Brain pericyte (primary cell): ENCODE measurements around the gene DPM3.
A peak's percentile ranks its signal among the peaks of the same experiment; 100 is the strongest.
"Not testable (repeated sequence)": the region's sequence is repeated elsewhere in the genome, so short reads cannot be mapped to it uniquely, and the experiment has no call there.

Experiments used
- DNase-seq: peaks from one replicate; pipeline ENCODE4 v3.0.0-alpha.2; 2012; ENCODE audit warnings: low read depth, low spot score

The DPM3 gene

DNA sequence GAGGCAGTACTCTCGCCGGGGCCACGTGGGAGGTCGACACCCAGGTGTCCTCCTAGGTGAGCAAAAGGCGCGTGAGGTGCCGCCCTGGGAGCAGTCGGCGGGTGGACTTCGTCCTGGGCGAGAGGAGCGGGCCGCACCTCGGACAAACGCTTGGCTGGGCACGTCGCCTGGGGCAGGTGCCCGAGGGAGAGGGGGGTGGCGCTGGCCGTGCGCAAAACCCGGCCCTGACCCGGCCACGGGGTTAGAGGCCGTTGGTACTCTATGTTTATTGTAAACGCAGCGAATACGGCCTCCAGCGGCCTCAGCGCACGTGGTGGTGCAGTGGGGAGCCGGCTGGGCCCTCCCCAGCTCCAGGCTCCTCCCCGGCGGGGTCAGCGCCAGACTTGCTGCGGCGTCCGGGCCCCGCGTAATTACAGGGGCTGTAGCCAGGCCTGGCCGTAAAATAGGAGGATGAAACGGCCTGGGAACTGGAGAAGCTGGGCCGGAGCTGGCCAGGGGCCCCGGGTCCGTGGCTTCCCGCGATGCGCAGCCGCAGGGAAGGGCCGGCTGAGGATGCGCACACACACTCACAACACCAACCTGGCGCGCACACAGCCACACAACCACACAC, 14.3 kb downstream of the DPM3 start:
- DNase-seq, result peak; percentile 15

DNA sequence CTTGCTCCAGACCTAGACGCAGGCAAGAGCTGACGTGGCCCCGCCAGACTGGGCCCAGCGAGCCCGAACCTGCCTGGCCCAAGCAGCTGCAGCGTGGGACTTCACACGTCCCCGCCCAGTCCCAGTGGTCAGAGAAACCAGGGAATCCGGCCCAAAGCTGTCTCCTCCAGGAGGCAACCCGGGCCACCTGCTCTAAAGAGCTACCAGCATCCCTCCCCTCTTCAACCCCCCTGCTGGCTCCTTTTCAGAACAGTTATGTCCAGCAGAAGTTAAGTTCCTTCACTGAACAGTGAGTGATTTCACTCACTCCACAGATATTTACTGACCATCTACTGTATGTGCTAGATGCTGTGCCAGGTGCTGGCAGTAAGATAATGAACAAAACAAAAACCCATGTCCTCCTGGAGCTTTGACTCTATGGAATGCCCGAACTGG, 14.8 kb downstream of the DPM3 start:
- no peak for DNase-seq

DNA sequence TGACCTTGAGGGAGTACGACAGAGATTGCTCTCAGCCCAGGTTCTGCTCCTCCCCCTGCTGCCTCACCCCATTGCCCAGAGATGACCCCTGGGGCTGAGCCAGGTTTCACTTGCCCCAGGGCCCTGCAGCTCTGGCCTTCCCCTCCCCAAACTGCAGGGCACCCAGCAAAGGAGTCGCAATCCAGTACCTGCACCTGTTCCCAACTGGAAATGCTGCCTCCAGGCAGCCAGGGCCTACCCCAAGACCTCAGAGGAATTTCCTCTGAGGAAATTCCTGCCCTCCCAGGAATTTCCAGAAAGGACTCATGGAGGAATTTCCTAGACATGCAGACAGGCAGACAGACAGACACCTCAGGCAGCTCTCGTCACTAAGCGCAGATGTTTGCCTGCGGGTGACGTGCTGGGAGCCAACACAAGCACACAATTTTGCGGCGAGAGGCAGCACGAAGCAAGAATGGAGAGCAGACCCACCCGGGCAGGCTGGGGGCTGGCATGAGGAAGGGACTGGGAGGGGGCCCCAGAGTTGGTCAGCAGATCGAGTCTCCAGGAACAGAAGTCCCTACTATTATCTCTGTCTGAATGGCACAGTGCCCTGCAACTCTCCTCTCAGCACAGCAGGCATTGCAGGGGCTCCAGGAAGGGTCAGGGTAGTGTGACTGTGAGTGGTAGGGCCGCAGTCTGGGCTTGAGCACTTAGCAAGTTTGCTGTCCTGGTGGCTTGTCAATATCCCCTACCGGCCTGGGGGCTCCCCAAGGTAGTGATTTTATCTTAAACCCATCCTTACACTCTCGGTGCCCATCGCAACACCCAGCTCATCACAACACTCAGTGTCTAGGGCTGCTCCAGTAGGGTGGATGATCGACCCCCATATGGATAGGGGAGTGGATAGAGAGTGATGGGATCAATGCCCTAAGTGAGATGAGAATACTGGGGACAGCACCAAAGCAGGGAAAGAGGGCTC, 15.5 kb downstream of the DPM3 start:
- no peak for DNase-seq

DNA sequence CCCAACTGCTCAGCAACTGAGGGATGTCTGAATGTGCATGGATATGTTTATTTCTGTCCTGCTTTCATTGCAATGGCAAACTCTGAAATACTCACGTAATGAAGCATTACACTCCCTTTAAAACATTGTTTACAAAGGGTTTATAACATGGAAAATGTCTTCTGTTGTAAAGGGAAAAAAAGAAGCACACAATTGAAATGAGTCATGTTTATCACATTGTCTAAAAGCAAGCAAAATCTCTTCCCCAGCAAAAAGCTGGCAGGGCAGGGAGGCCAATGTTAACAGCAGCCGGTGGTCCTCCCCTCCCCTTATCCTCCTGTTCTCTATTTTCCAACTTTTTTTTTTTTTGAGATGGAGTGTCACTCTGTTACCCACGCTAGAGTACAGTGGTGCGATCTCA, 16.5 kb downstream of the DPM3 start:
- DNase-seq, result no peak

DNA sequence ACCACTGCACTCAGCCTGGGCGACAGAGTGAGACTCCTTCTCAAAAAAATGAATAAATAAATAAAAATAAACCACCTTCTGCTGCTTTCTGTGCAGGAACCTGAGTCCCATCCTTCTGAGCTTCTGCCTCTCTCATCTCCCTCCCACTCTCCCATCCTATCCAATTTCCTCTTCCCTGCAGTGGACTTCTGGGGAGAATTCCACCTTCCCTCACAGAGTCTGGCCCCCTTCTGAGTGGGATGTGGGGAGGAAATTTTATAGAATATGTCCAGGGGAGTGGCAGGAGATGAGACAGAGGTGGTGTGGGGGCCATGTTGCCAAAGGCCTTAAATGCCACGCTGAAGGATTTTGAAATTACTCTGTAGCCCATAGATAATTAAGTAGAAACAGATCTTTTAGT, 18.0 kb downstream of the DPM3 start:
- no peak for DNase-seq

- DNase-seq, result no peak
Measured at GRCh38 chr1:155121249-155121648, 19.1 kb downstream of the DPM3 start.

- DNase-seq, result no peak
Measured at GRCh38 chr1:155120253-155120652, 20.1 kb downstream of the DPM3 start.

GRCh38 chr1:155118090-155118489, 22.2 kb downstream of the DPM3 start:
- not testable (repeated sequence) for DNase-seq

- no peak for DNase-seq
Measured at GRCh38 chr1:155117610-155118009, 22.7 kb downstream of the DPM3 start.

GRCh38 chr1:155116113-155116764, 24.1 kb downstream of the DPM3 start:
- no peak for DNase-seq

DNA sequence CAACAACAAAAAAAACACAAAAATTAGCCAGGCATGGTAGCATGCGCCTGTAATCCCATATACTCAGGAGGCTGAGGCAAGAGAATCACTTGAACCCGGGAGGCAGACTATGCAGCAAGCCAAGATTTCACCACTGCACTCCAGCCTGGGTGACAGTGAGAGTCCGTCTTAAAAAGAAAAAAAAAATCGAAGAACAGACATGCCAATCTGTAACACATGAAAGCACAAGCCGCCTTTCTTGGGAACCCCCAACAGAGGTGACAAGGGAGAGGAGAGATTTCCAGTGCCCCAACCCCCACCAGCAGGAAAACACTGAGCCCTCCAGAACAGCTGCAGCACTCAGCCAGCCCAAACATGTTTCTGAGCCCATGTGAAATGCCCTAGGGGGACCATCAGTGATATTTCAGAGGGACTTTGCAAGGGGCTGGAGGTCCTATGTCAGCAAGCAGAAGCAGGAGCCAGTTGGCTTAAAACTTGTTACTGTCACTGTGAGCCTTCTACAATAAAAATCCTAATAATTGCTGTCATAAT, 26.8 kb downstream of the DPM3 start:
- DNase-seq, result no peak

DNA sequence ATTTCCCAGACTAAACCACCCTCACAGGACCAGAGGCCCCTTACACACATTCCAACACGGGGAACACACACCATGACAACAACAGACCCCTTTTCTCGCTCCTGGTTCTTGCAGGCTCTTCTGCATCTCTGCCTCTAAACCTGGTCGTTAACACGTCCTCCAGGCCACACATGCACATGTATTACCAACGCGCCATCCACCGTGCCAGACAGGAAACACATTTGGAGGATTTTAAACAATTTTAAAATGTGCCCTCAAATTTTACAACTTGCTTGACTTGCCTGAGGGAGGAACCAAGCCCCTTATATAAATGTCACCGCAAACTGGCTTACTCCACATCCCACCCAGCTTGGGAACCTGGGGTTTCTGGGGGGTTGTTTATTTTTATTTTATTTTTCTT, 29.5 kb downstream of the DPM3 start:
- DNase-seq, result no peak

- DNase-seq, result no peak
Measured at GRCh38 chr1:155110381-155110780, 29.9 kb downstream of the DPM3 start.

- DNase-seq, result no peak
Measured at GRCh38 chr1:155108296-155108695, 32.0 kb downstream of the DPM3 start.

DNA sequence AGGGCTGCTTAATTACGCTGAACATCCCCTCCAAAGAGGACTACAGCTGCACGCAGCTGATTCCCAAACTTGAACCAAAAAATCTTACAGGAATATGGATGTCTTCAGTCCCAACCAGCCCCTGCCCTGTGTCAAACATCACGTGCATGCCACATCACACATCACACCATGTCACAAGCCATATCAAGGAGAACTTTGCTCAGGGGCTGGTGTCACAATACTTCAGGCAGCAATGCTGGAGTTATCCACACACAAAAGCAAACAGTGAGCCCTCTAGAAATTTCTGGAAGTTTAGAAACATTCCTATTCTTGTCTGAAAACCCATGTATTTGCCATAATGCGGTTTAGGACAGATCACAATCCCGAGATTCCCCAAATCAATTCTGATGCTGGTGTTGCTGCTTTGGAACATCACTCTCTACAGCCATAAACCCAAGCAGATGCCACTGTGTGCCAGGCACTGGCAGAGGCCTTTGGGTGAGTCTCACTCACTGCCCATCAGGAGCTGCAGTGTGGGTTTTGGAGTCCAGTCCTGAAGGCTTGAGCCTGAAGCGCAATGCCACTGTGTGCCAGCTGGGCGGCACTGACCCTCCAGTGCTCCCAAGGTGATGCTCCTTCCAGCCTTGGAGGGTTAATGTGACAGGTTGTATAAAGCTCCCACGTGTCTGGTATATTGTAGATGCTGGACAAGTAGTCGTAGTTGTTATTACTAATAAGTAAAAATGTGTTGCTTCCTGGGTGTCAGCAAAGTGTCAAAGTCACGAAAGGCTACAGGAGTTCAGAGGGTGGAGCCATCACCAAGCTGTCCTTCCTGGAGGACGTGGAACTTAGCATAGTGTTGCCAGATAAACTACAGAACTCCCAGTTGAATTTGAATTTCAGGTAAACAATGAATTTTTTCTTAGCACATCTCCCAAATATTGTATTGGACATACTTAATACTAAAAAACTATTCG, 32.7 kb downstream of the DPM3 start:
- DNase-seq, result no peak

DNA sequence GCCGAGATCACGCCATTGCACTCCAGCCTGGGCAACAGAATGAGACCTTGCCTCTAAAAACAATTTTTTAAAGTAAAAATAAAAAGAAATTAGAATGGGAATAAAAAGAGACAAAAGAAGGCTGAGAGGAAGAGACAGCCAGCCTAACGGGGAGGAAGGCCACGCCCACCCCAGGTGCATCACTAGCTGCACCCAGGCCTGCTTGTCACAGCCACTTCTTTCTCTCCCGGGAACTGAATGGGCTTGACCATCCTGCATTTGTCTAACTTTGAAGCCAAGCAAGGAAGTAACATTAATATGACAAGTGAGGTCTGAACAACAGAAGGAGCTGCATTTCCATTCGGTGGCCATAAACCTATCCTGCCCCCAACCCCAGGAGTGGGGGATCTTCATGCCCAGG, 33.5 kb downstream of the DPM3 start:
- DNase-seq, result no peak

GRCh38 chr1:155105604-155106011, 34.7 kb downstream of the DPM3 start:
- no peak for DNase-seq

GRCh38 chr1:155104605-155105534, 35.5 kb downstream of the DPM3 start:
- no peak for DNase-seq

- no peak for DNase-seq
Measured at GRCh38 chr1:155103325-155103724, 37.0 kb downstream of the DPM3 start.

DNA sequence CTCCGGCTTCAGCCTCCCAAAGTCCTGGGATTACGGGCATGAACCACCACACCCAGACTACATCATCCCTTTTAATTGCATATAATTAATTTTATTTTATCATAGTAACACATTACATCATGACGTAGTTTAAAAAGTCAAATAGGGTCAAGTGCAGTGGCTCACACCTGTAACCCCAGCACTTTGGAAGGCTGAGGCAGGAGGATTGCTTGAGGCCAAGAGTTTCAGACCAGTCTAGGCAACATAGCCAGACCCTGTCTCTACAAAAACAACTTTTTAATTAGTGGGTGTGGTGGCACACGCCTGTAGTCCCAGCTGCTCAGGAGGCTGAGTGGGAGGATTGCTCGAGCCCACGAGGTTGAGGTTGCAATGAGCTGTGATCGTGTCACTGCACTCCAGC, 41.0 kb downstream of the DPM3 start:
- no peak for DNase-seq
